Activated T-helper 1 cell treated with anti-CD3 and anti-CD28 coated beads, Interleukin-2, amount 50 U/mL, for 16 hours (primary cell): ENCODE measurements around the gene TRIM27.
"Not testable (repeated sequence)": the region's sequence is repeated elsewhere in the genome, so short reads cannot be mapped to it uniquely, and the experiment has no call there.

ENCODE experiments used
- DNase-seq, 2 donors: peaks; one replicate each; pipeline ENCODE4 v3.0.0-alpha.2; 2020; ENCODE audit warnings: low read depth in 1 of 2, low spot score in 1 of 2

The TRIM27 gene

GRCh38 chr6:28923318-28924102, at the start of gene TRIM27:
Gene TRIM27 (minus strand): TSS chr6:28923985. CDS start chr6:28923632, 353 bp downstream.
- DNase-seq, result peak; percentile 63 to 71

- DNase-seq, result not testable (repeated sequence)
Measured at GRCh38 chr6:28970056-28970455, 46.3 kb upstream of the TRIM27 start.

- no peak for DNase-seq
Measured at GRCh38 chr6:28969129-28969528, 45.3 kb upstream of the TRIM27 start.

- DNase-seq, result no peak
Measured at GRCh38 chr6:28968476-28968875, 44.7 kb upstream of the TRIM27 start.

GRCh38 chr6:28965706-28966105, 41.9 kb upstream of the TRIM27 start:
- DNase-seq, result no peak

- DNase-seq, result no peak
Measured at GRCh38 chr6:28960846-28961500, 37.2 kb upstream of the TRIM27 start.

GRCh38 chr6:28958561-28959243, 34.9 kb upstream of the TRIM27 start:
- not testable (repeated sequence) for DNase-seq

- DNase-seq, result not testable (repeated sequence)
Measured at GRCh38 chr6:28957795-28958314, 34.1 kb upstream of the TRIM27 start.

GRCh38 chr6:28956331-28956730, 32.5 kb upstream of the TRIM27 start:
- no peak for DNase-seq

GRCh38 chr6:28953585-28954258, 29.9 kb upstream of the TRIM27 start:
- no peak for DNase-seq

- DNase-seq, result no peak
Measured at GRCh38 chr6:28953039-28953584, 29.3 kb upstream of the TRIM27 start.

- not testable (repeated sequence) for DNase-seq
Measured at GRCh38 chr6:28949656-28950195, 25.9 kb upstream of the TRIM27 start.

- DNase-seq, result no peak
Measured at GRCh38 chr6:28948782-28949486, 25.1 kb upstream of the TRIM27 start.

GRCh38 chr6:28947831-28948270, 24.1 kb upstream of the TRIM27 start:
- DNase-seq, result no peak

- DNase-seq, result no peak
Measured at GRCh38 chr6:28947067-28947765, 23.4 kb upstream of the TRIM27 start.

- no peak for DNase-seq
Measured at GRCh38 chr6:28945349-28945748, 21.6 kb upstream of the TRIM27 start.

GRCh38 chr6:28944412-28944865, 20.7 kb upstream of the TRIM27 start:
- peak; percentile 25 to 40 for DNase-seq

GRCh38 chr6:28943557-28944411, 20.0 kb upstream of the TRIM27 start:
- peak in 1 of 2 donors; percentile 40 for DNase-seq
